ENCODE measurements around the gene PSMD1.

DNA sequence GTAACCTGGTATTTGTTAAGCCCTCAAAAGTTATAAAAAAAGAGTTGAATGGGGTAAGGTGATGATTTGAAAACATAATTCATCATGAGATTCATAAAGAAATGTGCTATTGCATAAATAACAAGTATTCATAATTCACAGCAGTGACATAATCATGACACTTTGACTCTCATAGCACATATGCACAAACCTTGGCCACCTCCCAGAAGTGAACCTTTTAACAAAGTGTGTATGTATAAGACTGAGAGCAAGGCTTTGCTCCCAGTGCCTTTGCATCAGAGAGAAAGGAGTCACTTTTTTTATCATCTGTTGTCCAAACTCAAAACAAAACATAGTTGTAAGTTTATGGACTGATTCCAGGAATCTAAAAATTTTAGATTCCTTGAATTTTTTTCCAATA is 83.1 kb downstream of the PSMD1 start:
- TF ChIP-seq, protein P1, sequence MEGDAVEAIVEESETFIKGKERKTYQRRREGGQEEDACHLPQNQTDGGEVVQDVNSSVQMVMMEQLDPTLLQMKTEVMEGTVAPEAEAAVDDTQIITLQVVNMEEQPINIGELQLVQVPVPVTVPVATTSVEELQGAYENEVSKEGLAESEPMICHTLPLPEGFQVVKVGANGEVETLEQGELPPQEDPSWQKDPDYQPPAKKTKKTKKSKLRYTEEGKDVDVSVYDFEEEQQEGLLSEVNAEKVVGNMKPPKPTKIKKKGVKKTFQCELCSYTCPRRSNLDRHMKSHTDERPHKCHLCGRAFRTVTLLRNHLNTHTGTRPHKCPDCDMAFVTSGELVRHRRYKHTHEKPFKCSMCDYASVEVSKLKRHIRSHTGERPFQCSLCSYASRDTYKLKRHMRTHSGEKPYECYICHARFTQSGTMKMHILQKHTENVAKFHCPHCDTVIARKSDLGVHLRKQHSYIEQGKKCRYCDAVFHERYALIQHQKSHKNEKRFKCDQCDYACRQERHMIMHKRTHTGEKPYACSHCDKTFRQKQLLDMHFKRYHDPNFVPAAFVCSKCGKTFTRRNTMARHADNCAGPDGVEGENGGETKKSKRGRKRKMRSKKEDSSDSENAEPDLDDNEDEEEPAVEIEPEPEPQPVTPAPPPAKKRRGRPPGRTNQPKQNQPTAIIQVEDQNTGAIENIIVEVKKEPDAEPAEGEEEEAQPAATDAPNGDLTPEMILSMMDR (IDR thresholded peaks at IDR 0.05; ENCODE audit: low read depth, low read length) = no peak
- TF ChIP-seq POLR2A (IDR thresholded peaks at IDR 0.05; ENCODE audit: extremely low read depth, insufficient read length) = no peak
- TF ChIP-seq, protein P2, sequence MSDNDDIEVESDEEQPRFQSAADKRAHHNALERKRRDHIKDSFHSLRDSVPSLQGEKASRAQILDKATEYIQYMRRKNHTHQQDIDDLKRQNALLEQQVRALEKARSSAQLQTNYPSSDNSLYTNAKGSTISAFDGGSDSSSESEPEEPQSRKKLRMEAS (IDR thresholded peaks at IDR 0.05; ENCODE audit: low read depth, low read length) = no peak
- TF ChIP-seq MYC (IDR thresholded peaks at IDR 0.05; ENCODE audit: low read depth, low read length) = no peak

Data from NB4 (cell line).